ENCODE results near the gene DNAJC5.
"Not testable (repeated sequence)": the region's sequence is repeated elsewhere in the genome, so short reads cannot be mapped to it uniquely, and the experiment has no call there.

The DNAJC5 gene

DNA sequence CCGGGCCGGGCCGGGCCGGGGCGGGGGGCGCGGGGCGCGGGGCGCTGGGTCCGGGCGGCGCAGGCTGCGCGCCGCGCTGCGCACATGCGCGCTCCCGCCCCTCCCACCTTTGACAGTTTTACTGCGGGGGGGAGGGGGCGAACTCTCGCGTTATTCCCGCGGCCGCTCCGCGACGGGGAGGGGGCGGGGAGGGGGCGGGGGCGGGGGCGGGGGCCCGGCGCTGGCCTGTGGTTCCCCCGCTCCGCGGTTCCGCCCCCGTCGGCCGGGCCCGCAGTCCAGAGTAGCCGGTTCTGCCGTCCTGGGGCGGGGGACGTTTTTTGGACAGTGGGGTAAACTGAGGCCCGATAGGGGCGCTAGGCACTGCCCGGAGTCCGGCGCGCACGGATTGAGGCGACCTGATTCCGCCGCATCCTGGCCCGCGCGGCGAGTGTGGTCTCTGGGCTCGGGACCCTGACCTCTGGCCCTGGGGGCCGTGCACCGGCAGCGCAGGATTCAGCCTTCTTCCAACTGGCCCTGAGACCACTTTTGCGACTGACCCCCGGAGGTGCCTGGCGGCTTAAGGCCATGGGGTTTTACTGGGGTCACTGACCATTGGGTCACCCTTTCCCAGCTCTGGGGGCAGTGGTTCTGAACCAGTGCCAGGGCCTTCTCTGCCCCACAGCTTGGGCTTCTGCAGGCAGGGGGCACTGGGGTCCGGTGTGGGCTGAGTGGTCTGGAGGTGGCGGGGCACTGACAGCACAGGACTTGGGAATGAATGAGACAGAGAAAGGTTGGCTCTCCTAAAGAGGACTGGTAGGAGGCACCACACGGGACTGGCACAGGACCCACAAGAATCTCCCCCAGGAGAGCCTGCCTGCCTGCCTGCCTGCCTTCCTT, 75.2 kb downstream of the DNAJC5 start, which contains the start of gene ZNF512B:
Gene ZNF512B, minus strand, starts transcription at position 93 of the 876 bp plus-strand sequence. CDS start 1,980 bp downstream, outside the sequence.
- DNase-seq, result no peak

DNA sequence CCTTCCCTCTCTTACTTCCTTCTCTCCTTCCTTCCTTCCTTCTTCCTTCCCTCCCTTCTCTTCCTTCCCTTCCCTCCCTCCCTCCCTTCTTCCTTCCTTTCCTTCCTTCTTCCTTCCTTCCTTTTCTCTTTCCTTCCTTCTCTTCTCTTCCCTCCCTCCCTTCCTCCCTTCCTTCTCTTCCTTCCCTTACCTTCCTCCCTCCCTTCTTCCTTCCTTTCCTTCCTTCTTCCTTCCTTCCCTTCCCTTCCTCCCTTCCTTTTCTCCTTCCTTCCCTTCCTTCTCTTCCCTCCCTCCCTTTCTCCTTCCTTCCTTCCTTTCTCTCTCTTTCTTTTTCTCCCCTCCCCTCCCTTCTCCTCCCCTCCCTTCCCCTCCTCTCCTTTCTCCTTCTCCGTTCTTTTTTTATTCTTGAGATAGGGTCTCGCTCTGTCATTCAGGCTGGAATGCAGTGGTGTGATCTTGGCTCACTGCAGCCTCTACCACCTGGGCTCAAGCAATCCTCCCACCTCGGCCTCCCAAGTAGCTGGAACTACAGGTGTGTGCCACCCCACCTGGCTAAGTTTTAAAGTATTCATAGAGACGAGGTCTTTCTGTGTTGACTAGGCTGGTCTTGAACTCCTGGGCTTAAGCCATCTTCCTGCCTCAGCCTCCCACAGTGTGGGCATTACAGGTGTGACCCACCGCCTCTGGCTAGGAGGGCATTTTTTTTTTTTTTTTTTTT, 75.9 kb downstream of the DNAJC5 start:
- no peak for DNase-seq

DNA sequence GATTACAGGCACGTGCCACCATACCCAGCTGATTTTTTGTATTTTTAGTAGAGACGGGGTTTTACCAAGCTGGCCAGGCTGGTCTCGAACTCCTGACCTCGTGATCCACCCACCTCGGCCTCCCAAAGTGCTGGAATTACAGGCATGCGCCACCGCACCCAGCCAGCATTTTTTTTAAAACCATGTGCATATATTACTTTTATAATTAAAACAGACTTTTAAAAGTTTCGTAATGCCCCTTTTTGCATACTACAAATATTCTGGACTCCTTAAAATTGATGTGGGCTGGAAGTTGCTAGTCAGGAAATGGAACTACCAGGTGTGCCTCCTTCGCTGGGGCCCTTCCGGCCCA, 77.0 kb downstream of the DNAJC5 start:
- not testable (repeated sequence) for DNase-seq

DNA sequence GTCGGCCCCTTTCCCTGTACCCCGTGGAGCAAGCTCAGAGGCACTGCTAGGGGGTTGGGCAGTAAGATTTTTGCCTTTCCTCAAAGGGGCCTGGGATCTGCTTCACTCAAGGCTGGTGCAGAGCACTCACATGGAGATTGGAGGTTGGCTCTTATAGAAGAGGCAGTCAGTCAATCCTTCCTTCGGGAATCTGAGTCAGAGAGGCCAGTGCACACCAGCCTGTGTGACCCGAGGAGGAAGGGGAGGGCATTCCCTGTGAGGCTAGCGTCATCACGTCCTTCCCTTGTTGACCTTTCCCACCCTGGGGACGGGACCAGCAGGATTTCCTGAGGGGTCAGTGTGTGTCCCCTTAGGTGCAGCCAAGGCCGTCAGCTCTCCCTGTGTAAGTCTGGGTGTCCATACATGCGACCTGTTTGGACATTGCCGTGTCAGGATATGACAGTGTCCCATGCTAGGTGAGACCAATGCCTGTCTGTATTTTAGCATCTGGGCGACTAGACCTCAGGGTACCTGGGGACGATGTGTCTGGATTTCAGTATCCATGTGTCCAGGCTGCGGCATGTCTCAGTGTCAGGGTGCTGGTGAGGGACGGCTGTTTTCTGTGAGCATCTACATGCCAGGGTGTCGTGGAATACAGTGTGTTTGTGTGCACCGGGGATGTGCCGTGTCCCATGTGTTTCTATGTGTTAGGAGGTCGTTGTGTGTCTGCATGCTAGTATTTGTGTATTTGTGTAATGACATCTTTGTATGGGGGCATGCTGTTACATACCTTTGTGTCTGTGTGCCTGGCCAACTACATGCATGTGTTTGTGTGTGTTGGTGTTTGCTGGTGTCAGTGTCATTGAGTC, 77.6 kb downstream of the DNAJC5 start:
- no peak for DNase-seq

DNA sequence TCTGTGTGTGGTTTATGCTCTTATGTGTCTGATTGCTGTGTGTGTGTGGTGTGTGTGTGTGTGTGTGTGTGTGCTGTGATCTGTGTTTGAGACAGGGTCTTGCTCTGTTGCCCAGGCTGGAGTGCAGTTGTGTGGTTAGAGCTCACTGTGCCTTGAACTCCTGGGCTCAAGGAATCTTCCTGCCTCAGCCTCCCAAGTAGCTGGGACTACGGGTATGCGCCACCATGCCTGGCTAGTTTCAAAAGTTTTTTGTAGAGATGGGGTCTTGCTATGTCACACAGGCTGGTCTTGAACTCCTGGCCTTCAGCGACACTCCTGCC, 78.2 kb downstream of the DNAJC5 start:
- DNase-seq, result no peak

DNA sequence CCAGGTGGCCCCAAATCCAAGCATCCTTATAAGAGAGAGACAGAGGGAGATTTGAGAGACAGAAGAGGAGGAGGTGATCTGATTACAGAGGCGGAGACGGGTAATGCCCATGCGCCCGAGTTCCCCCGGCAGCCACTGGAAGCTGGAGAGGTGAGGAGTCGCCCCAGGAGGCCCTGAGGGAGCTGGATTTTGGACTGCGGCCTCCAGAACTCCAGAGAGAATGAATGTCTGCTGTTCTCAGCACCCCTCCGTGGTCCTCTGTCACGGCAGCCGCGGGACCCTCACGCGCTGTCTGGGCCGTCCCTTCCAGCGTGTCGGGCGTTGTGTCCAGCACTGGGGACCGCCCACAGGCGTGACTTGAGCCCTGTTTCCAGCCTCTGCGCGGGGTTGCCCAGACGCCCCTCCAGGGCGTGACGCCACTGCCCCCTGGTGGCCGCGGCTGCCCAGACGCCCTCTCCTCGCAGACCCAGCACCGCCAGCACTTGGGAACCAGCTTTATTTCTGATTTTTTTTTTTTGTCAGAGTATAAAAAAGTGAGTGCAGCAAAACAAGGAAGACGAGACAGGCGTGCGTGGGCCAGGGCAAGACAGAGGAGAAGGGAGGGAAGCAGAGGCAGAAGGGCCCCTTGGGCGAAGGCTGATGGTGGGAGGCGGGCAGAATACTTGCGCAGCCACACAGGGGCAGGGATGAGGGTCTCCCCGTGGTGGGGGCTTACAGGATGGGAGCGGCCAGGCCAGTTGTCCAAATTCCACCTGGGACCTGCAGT, 78.9 kb downstream of the DNAJC5 start:
- DNase-seq, result peak; percentile 59

DNA sequence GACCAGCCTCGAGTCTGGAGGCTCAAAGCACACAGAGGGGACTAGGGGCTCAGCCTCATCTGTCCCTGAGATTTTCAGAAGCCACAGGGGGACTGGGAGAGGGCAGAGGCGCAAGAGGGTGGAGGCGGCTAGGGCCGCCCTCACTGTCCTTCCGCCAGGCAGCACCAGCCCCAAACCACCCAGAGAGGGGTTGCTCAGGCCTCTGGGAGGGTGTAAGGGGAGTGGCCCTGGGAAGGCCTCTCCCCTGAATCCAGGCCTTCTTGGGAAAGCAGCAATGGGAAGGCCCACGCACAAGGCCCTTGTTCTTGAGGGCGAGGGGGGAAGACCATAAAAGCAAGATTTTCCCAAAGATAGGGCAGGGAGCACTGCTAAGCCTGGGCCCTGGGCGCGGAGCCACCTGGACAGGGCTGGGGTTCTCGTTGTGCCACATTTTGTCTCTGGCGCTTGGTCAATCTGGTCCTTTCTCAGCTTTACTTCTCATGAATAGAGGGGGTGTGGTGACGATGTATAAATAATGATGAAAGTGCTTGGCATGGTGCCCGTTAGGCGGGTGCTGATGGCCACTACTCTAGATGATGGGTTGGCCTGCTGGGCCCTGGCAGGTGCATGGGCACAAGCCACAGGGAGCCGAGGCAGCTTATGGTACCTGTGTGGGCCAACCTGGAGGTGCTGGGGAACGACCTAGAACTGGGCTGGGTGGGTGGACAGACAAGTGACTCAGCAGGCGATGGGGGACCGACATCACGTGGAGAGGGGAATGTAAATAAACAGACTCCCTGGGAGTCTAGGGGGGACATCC, 79.7 kb downstream of the DNAJC5 start:
- DNase-seq, result no peak

DNA sequence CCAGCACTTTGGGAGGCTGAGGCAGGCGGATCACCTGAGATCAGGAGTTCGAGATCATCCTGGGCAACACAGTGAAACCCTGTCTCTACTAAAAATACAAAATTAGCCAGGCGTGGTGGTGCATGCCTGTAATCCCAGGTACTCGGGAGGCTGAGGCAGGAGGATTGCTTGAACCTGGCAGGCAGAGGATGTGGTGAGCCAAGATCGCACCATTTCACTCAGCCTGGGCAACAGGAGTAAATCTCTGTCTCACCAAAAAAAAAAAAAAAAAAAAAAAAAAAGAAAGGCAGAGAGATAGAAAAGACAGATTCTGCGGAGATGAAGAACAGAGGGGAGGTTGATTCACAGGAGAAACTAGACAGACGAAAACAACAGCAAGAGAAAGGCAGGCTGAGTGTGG, 81.6 kb downstream of the DNAJC5 start:
- DNase-seq, result not testable (repeated sequence)

DNA sequence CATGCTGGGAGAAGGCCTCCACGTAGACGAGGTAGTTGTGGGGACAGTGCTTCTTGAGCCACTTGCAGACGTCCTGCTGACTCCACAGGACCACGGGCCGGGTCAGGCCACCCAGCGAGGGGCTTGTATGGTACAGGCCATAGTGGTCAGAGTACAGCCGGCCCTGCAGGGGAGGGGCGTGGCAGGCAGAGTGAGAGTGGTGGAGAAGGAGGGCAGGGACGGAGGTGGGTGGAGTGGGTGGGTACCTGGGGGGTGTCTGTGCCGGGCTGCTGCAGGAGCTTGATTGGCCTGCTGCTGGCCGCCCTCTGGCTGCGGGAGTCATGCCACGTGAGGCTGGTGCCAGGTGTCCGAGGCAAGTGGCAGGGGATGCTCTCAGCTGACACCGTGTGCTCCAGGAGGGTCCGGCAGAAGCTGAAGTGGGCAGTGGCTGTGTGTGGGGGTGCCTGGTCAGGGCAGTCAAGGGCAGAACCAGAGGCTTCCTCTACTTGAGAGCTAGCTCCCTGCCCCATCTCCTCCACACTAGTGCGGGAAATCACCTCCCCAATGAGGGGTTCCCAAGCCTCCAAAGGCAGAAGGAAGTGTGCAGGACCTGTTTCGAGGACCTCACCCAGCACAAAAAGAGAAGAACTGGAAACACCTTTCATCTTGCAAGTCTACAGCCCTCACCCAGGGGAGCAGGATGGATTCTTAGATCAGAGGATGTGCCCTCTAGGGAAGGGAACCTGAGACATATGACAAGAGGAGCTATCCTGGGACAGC, 82.2 kb downstream of the DNAJC5 start:
- no peak for DNase-seq

DNA sequence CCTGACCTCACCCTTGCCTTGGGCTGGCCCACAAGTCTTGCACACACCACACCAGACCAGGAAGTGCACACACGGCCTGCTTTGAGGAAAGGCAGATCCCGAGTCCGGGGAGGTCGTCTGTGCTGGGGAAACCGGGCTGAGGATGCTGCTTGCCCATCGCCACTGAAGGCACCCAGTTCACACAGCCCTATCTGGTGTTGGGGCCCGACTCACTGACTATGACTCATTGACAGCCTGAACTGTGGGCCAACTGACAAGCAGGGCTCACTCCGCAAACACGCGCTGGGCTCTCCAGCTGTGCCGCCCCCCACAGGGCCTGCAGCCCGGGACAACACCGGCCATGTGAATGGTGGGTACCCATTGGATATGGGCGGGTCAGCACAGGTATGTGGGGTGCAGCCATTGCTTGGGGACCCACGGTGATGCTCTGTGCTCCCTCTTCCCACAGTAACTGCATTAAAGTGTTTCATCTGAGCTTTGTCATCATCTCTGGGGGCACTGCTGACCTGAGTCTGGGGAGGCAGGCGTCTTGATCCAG, 82.9 kb downstream of the DNAJC5 start:
- DNase-seq, result peak; percentile 40

DNA sequence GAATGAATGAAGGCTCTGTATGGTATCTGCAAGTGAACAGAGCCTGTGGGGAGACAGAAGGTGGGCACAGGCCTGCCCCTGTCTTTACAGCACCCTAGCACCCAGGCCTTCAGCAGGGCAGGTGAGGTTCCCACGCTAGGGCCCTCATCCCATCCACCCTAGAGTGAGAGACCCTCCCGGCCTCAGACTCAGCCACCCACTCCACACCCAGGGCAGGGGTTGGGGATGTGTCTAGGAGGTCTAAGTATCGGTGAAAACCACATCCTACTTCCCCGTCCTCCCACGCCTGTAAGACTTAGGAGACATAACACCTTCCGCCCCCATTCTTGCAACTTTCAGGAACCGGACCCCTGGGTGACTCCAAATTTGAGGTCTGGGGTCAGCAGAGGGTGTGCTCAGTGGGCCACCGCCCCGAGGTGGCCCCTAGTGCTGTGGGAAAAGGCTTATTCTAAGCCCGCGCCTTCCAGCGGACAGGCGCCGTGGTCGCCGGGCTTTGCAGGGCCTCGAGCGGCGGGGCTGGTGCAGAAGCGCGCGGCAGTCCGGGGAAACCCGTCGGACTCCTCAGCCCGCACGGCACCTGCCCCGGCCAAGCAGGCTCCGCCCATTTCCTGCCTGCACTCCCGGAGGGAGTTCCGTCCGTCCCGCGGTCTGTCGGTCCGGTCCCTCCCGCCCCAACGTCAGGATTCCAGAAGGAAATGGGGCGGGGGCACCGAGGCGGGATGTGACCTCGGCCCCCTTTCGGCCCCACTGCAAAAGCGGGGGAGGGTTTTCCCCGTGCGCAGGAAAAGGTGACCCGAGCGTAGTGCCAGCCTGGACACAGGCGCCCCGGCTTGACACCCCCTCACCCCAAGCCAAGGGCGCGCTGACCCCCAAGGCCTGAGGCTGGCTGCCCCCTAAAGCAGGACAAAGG, 83.6 kb downstream of the DNAJC5 start:
- DNase-seq, result no peak

DNA sequence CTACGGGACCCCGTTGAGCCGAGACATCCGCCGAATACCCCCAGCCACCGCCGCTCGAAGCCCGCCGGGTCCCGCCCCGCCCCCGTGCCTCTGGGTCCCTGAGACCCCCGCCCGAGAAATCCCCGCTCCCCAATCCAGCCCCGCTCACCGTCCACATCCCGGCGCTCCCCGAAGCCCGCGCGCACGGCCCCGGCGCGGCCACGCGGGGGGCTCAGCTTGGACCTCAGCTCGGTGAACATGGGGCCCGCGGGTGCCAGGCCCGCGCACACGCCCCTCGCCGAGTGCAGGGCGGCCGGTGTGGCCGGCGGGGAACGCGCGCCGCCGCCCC, 84.3 kb downstream of the DNAJC5 start:
- no peak for DNase-seq

DNA sequence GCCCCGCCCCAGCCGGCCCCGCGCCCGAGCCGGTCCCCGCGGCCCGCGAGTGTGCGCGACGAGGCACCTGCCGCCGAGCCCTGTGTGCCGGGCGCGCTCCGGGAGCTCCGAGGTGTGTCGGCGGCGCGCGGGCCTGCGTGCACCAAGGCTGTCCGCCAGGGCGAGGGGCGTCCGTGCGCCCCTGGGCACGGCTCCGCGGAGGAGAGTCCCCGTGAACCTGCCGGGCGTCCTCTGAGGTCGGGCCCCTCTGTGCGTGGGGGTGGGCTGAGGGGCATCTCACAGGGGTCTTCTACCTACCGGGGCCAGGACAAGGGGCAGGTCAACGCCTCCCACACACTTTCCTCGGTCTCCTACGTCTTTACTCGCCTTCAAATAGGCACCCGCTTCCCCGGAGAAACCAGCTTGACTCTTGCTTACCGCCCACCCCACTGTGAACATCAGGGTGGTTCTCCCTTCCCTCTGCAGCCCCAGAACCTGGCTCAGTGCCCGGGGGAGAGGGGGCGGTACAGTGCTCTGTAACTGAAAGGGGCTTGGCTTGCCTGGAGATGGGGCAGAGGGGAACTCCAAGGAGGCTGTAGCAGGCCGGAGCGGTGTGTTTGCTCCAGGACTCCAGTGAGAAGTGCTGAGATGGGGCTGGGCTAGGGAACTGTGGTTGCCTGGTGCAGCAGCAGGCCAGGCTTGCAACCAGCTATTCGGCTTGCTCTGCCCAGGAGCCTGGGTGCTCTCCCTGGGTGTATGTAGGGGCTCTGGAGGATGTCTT, 84.8 kb downstream of the DNAJC5 start, which contains the start of gene SAMD10:
Gene SAMD10, minus strand, starts transcription at position 86 of the 760 bp plus-strand sequence. CDS start 175 bp downstream, outside the sequence.
- DNase-seq, result peak; percentile 42

DNA sequence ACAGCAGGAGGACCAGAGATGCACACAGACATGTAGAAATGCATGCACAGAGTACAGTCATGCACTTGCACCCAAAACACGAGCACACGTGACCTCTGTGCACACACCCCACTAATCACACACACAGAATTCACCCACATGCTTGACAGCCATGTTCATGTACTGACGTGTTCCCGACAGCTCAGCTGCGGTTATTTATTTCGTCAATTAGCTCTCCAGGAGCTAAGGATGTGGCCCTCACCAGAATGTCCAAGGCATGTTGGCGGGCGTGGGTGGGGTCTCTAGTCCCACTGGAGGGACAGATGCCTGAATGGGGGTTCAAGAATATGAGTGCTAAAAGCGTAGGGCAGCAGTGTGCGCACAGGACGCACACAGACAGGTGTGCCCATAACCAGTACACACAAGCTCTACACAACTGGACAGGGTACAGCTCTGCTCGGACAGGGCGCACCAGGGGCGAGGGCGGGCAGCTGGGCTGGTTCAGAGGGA, 85.4 kb downstream of the DNAJC5 start:
- DNase-seq, result no peak

DNA sequence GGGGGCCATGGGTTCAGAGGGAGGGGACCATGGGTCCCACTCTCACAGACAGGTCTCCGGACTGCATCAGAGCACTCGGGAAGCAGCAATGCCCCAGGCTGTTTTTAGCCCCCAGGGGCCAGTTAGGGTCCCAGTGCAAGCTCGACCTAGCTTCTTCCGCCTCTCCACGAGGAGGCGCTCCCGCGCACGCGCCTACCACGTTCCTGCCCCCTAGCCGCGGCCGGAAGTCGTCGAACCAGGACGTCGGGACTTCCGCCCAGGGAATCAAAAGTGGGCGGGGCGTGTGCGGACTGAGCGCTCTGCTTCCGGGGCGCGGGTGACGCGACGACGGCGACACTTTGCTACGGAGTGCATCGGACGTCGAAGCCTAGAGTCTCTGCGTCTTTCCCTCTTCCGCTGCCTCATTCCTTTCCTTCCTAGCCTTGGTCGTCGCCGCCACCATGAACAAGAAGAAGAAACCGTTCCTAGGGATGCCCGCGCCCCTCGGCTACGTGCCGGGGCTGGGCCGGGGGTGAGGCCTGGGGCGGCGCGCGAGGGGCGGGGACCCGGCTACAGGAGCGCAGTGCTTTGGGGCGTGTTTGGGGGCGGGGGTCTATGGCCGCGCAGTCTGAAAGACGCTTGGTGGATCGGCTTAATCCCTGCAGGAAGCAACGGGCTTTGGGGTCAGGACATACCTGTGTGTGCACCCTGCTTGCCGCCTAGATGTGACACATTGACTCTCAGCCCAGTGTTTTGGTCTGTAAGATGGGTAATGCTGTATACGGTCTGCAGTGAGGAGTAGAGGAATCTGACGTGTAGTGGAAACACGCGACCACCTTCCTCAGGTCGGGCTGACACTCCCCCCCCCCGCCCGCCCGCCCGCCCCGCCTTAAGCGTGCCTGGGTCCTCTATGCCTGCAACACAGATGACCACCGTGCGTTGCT, 86.1 kb downstream of the DNAJC5 start, which contains the start of gene PRPF6:
Gene PRPF6, plus strand, starts transcription at position 327 of the 923 bp plus-strand sequence. Its CDS starts 114 bp downstream, at position 441.
- DNase-seq, result peak; percentile 89

DNA sequence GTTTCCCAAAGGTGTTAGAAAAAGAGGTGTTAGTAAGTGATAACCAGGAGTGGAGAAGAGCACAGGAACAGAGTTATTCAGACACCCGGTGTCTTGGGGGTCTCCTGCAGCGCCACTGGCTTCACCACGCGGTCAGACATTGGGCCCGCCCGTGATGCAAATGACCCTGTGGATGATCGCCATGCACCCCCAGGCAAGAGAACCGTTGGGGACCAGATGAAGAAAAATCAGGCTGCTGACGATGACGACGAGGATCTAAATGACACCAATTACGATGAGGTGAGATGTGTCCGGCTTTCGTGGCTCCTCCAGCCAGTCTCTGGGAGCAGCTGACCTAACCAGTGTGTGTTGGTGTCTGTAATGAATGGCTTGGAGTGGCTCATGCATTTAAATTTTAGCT, 88.0 kb downstream of the DNAJC5 start:
- no peak for DNase-seq
